GM18868 (cell line): ENCODE measurements around the gene CCNY.

Source experiments
- ATAC-seq: cut with Tn5 transposase; IDR thresholded peaks from one replicate; pipeline ENCODE4 v1.9.1; 2021; ENCODE audit warnings: mild to moderate bottlenecking, moderate library complexity; ENCODE audit not compliant: unreplicated experiment

CCNY gene

DNA sequence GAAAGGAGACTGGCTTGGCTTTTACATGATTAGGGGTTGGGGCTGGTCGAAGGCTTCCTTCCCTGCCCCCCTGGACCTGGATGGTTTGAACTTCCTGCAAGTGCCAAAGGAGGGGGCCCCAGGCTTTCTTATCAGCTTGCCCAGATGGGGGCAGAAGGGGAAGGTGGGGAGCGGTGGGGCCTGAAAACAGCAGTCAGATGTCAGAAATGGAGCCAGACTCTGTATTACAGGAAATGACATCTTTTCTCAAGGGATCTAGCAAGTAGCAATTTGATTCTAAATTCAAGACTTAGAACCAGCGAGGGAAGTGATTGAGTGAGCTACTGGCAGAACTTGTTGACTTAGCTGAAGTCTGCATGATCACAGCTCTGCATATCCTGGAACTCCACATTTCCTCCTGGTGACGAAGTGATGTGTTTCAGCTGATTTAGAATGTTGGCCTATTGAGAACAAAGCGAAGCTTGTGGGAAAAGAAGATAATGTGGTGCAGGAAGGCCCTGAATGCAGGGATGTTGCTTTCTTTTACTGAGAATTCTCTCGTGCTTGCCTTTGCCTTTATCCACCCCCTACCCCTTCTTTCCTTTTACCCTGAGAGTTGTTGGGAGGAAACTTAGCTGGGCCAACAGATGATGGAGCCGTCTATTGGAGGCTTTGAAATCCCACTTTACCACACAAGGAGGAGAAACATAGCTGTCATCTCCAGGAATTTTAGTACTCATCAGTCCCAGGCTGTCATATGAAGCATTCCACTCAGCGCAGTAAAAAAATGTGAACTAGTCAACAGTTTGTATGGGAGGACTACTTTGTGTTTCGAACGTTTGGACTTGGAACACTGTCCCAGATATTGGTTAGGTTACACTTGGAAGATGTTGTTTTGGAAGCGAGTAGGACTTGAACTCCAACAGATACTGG is 43.2 kb downstream of the CCNY start:
- ATAC-seq, result peak; percentile 88

DNA sequence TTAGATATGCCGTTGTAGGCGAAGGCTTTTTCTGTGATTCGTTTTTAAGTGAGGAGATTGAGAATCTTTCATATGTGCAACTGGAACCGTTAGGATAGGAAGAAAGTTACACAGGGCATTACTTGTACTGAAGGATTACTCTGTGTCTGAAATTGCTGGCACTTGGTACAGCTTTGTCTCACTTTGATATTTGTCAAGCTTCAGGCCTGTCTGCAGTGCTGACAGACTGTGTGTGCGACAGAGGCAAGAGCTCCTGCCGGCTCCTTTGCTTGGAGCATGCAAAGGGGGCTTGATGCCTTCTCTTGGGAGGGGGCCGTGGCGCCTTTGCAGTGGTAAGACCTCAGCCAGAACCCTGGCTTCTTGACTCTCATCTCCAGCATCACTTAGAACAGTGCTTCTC is 45.8 kb downstream of the CCNY start:
- ATAC-seq, result no peak

DNA sequence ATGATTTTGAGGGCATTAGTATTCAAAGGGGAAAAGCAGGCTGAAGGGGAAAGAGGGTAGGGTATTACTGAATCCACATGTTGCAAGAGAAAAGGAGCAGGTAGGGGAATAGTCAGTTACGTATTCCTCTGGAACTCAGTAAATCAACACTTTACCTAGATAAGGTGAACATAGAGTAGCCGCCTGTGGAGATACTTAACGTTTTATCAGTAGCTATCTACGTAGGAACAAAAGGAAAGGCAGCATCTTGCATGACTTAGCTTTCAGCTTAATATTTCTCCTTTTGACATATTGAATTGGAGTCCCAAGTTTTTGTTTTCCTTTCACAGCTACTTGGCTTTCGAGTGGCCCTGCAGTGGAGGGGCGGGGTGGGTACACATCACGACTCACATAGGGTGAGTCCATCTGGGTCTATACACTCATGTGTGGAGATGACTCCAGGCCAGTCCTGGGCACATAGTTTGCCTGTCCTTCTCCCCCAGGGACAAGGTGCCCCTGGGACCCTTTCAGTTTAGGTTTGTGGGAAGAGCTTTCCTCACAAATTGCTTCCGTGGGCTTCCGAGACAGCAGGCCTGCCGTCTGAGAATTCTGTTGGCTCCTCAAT is 48.1 kb downstream of the CCNY start:
- ATAC-seq, result no peak

DNA sequence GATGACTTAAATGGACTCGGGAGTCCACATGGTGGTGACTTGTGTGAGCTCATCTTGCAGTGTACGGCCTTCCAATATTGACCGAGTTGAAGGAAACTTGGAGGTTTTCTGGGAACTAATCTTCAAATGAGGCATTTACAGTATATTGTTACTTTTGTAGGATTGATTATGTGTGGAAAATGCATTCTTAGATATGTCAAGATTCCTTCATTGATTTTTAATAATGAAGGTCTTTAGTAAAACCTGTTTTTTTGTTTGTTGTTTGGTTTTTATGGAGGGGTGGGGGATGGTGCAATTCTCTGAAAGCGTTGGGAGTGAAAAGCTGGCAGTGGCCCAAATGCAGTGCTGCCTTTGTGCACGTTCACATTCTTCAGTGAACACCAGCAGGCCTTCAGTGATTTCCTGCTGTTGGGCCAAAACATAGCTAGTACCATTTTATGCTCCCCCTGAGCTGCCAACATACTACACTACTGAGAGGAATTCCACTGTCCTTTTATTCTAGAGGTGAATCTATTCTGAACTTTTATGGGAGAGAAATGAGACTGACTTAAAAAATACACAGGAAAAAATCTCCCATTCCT is 50.4 kb downstream of the CCNY start:
- no peak for ATAC-seq

DNA sequence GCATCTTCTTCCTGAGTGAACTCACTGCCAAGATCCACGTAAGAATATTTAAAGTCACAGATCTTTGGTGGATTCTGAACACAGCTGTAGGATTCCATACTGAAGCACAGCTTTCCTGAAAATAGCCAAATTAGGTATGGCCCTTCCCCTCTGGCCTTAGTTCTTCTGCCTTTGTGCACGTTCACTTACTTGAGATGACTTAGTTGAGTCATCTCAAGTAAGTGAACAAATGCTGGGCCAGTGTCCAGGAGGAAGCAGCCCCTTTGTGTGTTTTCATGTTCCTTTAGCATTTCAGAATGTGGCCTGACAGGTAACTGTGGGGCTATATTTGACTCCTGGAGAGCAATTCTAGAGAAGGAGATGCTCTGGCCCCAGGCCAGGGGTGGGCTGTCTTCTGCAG is 51.5 kb downstream of the CCNY start:
- peak; percentile 92 for ATAC-seq

DNA sequence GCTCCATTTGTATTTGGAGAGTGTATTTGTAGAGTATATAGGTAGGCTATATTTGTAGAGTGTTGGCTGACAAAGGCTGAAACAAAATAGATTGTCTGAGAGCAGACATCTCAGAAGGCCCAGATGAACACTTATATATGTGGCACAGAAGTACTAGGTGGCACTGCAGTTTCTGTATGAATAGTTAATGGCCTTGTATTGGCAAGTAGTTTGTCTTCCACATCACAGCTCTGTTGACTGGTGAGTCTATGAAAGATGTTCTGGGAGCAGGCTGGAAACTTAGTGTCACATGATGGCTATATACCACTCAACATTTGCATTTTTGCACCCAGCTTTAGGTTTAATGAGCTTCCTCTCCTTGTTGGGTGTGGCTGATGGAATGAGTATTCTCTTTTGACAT is 51.9 kb downstream of the CCNY start:
- peak; percentile 71 for ATAC-seq

DNA sequence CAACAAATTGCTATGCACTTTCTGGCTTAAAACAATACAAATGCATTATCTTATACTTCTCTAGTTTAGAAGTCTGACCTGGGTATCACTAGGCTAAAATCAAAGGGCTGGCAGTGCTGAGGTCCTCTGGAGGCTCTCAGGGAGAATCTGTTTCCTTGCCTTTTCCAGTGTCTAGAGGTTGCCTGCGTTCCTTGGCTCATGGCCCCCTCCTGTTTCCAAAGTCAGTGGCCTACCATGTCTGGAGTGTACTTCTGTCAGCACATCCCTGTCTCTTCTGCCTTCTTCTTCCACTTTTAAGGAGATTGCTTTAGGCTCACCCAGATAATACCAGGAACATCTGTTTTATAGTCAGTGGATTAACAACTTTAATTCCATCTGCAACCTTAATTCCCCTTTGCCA is 52.4 kb downstream of the CCNY start:
- ATAC-seq, result no peak

DNA sequence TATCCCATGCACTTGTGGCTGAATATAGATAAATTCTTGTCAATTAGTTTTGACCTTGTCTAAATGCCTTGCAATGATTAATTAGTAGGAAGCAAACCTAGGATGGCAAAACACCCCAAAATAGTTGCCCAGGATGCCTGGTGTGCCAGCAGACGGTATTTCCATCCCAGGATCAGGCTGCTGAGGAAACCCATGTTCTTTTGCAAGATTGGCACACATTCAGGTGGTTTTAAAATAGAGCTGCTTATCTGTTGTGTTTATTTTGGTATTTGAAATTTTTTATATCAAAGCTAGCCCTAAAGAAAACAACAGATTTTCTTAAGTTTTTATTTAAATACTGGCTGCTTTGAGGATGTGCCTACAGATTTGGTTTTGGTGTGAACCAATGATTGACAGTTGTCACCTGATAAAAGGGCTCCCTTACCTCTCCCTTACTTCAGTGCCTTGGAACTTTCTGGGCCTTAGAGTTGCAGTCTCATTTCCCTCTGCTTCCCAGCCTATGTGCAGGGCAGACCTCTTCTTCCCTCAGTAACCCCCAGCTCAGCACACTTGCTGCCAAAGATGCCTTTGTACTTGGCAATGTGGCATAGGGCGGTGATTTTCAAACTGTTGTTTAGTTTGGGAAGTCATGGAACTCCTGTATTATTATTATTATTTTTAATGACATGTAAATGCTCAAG is 54.0 kb downstream of the CCNY start:
- ATAC-seq, result no peak

DNA sequence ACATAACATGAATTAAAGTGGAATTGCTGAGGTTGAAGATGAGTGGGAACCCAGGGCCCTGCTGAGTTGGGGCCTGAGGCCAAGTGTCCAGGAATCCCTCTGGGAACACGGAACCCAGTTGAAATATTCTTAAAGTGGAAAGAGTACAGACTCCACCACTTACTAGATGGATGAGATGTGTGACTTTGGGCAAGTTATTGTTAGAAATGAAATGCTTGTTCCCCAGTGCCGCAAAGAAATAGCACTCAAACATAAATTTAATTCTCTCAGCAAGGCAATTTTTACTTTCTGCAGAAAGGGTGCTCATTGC is 54.5 kb downstream of the CCNY start:
- ATAC-seq, result no peak

DNA sequence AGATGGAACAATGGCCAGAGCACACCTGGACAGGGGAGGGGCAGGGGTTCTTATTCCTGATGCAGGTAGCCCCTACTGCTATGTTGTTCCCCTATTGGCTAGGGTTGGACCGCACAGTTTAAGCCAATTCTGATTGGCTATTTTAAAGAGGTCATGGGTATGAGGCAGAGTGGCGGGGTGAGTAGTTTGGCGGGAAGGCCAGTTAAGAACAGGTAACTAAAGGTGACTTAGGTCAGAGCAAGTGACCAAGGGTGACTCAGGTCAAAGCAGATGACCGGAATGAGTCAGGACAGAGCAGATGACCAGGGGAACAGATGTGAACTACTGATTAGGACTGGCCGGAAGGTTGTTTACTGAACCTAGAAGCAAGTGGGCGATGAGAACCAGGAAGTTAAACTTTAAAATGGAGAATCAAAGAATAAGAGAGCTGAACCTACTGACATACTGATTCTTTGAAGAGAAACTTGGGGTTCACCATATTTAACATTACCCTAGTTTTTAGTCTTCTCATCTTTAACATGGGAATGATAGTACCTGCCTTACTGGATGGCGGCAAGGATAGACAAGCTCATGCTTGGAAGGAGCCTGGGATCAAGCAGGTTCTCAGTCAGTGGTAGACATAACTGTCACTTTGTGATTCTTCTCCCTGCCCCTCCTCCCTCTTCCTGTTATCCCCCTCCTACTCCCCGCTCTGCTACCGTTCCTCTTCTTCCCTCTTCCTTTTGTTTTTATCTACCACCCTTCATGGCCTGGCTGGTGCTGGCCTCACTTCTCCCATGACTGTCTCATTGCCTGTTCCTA is 55.0 kb downstream of the CCNY start:
- ATAC-seq, result no peak

DNA sequence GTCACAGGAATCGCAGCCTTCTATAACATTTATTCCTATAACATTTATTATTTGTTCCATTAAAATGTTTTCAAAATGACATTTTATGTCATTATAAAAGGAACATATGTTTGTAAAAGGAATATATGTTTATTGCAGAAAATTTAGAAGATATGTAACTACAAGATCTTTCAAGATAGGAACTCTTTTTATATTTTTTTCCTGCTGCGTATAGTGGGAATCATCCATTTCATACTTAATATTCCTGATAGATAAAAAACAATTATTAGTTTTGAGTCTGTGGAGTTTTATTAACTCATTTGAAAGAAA is 55.6 kb downstream of the CCNY start:
- no peak for ATAC-seq

DNA sequence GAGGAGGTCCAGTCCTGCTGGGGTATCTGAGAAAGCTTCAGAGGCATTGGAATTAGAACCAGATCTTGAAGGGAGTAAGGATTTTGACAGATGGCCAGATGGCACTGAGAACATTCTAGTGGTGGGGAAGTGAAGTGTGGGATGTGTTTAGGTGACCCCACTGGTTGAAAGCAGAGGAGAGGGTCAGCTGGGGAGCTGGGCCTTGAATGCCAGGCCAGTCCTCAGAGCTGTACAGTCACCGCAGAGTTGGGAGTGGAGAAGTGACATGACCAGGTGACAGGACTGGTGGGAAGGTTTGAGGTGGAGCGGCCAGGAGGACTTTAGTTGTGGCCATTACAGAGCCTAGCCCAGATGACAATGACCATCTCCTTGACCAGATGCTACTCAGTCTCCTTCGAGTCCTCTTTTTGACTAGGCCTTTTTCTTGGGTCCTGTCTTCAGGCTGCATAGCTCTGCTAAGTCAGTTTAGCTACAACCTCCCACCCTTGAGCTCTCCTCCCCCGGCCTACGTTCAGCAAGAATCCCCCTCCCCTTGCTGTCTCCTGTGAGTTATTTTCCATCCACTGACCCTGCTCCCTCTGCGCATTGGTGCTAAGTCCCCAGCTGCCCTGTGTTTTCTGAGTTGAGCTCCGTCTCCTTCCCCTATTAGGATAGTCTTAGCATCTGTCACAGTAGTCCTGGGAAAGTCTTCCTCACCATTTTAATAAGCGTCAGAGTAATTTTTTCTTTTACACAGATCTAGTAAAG is 56.3 kb downstream of the CCNY start:
- no peak for ATAC-seq

DNA sequence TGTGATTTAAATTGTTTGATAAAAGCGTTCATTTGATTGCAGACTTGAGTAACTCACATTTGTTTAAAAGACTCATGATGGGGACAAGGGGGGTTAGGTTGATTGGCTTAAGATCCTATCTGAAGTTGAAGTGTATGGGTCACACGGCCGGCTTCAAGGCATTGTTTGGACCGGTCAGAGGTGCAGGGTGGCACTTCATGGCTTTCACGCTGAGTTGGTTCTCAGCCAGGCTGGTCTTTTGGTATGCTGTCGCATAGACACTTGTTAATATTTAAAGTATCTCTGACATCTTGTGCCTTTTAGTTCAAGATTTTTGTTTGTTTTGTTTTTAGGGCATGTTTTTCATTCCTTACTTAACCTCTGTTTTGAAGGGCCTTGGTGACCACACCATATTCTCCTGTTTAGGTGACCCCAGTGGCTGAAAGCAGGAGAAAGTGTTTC is 58.1 kb downstream of the CCNY start:
- ATAC-seq, result no peak

DNA sequence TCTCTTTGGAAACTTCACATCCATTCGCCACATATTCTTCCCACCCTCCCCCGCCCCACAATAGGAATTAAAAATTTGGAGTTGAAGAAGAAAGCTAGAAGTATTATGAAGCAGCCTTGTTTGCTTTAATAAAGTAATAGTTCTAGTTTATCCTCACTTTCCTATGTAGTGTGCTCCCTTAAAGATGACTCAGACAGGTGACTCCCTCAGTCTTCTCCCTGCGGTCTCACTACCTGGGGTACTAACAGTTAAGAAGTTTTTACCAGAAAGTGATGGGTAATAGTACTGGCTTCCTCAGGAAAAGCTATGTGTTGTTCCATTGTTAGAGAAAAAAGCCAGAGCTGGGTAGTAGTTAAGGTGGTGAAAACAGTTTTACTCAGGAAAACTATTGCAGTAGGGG is 58.6 kb downstream of the CCNY start:
- ATAC-seq, result no peak

DNA sequence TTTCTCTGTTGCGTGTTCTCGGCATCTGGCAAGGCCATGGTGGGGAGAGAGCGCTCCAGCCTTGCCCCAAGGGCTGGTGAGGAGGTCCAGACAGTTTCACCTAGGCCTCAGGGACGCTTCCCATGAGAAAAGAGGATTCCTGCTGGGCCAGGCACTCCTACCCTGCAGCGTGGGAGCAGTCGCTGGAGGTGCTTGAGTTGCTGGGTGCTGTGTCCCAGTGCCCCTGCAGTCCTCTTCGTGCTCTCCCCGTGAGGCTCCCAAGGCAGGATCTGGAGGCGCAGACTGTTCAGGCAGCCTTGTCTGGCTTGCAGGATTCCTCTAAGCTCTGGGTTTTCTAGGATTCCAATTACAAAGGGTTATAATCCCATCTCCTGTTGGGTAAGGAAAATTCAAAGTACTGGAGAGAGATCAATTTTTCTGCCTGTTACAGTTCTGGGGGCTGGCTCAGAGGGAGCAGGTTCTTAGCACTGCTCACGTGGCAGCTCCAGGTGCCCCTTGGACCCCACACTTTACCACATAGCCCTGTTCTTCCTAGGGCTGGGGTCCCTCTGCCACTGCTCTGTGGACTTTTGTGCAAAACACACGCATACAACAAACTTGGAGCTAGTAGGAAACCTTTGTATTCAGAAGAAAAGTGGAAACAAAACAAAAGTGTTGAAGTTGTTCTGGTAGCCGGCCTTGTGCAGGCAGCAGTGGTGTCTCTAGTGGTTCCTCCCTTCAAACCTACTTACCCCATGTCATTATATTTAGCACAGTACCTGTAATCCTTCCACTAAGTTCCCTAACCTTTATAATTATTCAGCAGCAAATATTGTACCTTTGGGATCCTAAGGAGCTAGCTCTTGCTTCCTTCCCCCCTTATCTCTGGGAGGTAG is 60.5 kb downstream of the CCNY start:
- no peak for ATAC-seq

DNA sequence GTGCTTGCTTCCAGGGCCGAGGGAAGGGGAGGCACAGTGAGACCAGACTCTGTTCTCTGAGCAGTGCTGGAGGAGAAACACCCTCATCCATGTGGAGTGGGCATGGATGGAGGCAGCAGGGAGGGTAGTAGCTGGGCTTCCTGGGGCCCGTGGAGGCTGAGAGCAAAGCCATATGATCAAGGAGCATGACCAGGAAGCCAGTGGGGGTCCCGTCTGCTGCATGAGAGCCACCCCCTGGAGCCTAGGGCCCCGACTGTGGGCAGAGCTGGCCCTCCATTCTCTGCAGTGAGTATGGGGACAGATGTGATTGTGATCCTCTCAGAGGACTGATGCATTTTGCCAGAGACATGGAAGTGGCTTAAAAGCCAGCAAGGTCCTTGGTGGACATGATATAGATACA is 61.6 kb downstream of the CCNY start:
- no peak for ATAC-seq

DNA sequence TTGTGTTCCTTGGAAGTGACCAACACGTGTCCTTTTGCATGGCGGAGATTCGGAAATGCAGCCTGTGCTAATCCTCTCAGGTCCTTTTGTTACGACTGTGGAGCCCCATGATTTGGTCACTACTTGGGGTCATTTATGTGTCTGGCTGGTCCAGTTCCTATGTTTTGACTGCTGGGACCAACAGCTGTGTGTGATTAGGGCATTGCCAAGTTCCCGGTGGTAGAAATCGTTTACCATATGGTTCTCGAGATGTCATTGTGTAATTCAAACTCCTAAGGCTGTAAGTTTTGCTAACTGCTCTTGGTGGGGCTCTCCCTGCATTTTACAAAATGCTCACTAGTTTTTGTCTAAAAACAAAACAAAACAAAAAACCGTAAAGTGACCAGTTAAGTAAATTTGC is 62.0 kb downstream of the CCNY start:
- no peak for ATAC-seq

DNA sequence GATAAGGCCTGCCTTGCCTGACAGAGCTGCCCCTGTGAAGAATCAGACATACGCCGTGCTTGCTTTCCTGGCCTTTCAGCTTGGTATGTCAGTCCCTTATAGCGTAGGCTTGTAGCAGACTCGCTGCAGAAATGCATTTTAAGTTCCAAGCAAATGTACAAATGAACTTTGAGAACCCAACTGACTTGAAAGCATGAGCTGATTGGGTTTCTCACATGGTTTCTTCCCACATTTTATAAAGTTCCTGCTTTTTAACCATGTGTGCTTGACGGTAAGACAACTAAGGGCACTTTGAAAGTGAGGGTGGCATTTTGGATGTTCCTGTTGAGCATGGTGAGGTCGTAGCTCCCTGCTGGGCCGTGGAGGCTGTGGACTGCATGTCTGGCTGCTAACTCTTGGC is 62.6 kb downstream of the CCNY start:
- ATAC-seq, result no peak

DNA sequence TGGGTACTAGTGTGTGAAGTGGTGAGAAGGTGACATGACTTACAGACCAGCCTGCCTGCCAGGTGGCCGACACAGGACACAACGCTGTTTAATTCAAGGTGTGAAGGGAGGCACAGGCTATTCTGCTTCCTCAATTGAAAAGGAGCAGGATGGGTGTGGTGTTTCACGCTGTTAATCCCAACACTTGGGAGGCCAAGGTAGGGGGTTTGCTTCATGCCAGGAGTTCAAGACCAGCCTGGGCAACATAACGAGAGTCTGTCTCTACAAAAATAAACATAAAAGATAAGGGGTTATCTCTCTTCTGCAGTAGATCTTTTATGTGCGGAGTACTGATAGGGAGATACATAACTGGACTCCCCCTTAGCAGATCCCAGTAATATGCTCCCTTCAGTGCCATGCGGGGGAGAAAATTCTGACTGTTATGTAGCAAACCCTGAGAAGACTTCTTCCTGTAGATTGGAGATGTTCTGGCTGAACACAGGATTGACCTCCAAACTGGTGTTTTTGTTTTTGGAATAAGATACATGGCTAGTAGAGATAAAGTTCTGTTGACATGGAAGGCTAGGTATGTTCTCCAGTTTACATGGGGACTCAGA is 63.2 kb downstream of the CCNY start:
- ATAC-seq, result no peak
